NCI-H1092 (cell line): ENCODE results near the gene COL24A1.
"Not testable (repeated sequence)": the region's sequence is repeated elsewhere in the genome, so short reads cannot be mapped to it uniquely, and the experiment has no call there.

ENCODE experiments used
- DNase-seq: peaks from one replicate; lab custom pipeline; 2025; lab: John Stamatoyannopoulos, UW

The COL24A1 gene

GRCh38 chr1:85888921-85889320, 267.7 kb downstream of the COL24A1 start:
- DNase-seq: no peak

DNA sequence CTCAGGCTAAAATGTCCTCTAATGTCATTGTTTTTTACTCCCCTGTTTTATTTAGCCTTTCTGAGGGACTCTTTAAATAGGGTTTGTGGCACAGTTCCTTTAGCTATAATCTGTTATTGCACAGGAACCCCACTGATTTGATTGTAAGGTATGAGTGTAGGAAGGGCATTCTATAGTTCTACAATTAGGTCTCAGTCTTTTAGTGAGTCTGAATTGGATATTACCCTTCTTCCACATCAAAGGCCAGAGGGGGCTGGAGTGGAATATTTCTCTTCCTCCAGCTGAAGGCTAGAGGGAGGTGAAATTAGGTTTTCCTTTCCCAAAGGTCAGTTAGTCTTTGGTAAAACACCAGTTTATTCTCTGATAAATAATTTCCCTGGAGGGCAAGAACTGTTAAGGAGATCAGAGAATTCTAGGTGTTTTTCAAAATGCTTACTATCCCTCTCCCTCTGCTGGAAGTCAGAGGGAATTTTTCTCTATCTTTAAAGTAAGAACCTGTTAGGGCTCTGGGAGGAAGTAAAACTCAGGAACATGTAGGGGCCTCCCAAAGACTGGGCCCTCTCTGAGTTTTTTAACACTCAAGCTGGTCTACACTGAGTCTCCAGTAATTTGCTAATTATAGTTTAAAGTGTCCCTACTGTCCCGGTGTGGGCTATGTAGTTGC, 272.1 kb downstream of the COL24A1 start:
- DNase-seq: no peak

DNA sequence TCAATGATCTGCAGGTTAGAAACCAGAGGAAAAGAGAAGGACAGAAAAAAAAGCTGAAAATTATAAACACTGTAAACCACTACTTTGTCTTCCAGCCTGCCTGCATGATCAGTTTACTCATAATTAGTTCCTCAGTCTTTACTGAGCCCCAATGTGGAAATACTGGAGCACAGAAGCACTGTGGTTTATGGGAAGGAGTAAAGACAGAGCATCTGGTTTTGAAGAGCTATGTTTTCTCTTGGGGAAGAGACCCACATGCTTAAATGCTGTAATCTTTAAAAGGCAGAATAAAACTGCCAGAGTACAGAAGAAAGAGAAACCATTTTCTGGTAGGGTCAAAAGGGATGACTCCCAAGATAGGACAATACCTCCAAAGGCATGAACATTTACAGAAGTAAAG, 289.4 kb downstream of the COL24A1 start:
- DNase-seq: no peak

DNA sequence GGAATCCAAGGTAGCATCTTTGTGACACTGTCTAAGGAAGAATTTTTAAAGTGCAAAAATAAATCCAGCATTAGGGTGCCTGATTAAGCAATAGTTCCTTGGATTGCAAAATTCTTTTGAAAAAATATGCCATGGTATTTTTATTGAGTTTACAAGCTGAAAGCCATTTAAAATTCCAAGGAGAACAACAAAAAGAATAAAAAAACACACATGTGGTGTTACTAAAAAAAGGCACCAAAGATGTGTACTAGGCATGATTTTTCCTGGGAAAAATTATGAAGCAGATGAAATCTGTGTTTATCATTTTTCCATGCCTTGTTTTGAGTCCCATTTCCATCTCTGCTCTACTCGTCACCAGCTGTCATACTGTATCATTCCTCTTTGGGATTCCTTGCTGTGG, 291.4 kb downstream of the COL24A1 start:
- DNase-seq: no peak

DNA sequence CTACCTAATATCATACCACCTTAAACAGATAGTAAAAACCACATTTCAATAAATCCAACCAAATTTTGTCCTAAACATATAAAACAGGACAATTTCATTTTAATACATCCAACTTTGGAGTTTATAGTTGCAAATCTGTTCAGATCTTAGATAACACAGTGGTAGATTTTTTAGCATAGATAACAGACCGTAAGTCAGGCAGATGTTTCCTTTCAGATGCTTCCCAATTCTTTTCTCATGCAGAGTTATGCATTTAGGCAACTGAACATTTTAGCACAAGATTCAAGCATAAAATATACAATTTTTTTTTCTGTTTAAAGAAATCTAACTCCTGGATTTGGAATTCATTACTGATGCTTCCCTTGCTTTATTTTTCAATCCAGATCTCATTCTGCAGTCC, 291.8 kb downstream of the COL24A1 start:
- no peak for DNase-seq

- DNase-seq: not testable (repeated sequence)
Measured at GRCh38 chr1:85863639-85864038, 292.9 kb downstream of the COL24A1 start.

- no peak for DNase-seq
Measured at GRCh38 chr1:85862456-85862855, 294.1 kb downstream of the COL24A1 start.

- DNase-seq: no peak
Measured at GRCh38 chr1:85857991-85858390, 298.6 kb downstream of the COL24A1 start.

DNA sequence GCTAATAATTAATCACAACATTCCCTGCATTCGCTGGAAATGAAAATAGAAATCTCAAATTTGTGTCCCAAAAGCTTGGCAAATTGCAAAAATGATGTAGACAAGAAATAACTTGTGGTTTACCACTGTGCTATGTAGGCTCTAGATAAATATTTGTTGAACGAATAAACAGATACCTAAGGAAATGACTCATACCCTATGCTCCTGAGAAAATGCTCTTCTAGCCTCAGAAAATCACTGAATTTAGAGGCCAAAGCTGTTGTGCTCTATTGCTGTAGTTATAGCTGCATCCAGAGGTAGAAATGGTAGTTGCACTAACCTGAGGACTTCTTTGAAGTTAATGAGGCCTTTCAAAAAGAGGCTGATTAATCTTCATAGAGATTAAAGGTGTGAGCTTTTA, 306.3 kb downstream of the COL24A1 start:
- DNase-seq: no peak

GRCh38 chr1:85849660-85850059, 306.9 kb downstream of the COL24A1 start:
- DNase-seq: no peak

- no peak for DNase-seq
Measured at GRCh38 chr1:85847356-85847755, 309.2 kb downstream of the COL24A1 start.

DNA sequence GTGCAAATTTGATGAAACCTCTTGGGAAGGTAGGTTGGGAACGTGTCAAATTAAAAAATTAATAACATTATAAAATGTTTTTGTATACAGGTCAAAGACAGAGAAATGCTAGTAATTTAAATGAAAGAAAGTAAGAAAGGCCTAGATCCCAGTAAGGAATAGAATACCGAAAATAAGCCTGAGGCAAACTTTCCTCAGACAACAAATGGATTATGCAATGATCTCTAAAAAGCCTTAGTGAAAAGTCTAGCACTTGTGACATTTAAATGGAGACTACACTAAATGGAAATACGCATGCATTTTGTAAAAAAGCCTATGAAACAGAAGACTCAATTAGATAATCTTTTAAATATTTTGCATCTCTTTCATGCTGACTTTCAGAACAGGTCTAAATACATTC, 309.9 kb downstream of the COL24A1 start:
- DNase-seq: no peak

GRCh38 chr1:85839459-85839858, 317.1 kb downstream of the COL24A1 start:
- DNase-seq: no peak

DNA sequence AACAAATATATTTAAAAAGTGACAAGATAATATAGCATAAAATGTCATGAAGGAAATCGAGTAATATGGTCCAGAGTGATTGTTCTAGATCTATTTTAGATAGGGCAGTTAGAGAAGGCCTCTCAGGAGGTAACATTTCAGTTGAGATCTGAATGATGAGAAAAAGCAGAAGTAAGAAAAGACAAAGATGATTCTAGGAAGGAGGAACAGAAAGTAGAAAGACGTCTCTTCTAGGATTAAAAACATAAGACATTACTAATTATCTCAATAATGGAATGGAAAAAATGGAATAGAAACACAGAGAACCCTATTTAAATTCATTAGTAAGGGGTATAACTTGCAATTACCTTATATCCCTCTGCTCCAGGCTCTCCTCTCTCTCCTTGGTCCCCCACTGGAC, 318.3 kb downstream of the COL24A1 start:
- no peak for DNase-seq

DNA sequence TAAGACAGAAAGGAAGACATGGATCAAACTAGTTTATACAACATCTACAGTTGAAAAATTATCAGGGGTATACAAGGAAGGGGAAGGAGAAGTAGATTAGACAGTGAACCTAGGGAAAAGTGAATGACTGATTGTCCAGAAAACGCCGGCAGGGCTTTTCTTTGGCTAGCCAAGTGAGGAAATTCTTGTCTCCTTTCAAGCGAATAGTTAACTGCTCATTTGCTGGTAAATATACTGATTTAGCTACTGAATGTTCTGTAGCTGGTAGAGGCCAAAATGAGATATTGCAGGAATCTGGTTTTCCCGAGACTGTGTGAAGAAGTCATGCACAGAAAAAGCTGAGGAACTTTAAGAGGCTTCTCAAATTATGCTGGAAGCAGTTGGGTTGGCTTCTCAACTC, 319.8 kb downstream of the COL24A1 start:
- DNase-seq: no peak

GRCh38 chr1:85833165-85833564, 323.4 kb downstream of the COL24A1 start:
- not testable (repeated sequence) for DNase-seq

DNA sequence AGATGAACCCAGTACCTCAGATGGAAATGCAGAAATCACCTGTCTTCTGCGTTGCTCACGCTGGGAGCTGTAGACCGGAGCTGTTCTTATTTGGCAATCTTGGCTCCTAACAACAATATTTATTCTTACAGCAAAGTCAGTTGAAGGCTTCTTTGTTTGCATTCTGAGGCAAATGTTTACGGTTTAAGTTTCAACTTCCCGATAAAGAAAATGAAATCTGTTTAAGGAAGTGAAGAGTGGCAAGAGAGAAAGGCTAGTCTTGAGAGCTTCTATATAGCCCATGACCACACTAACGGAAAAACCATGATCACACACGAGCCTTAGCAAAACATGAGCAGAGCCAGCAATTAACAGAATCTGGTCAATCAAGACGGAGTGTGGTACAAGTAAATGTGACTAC, 325.7 kb downstream of the COL24A1 start:
- no peak for DNase-seq

DNA sequence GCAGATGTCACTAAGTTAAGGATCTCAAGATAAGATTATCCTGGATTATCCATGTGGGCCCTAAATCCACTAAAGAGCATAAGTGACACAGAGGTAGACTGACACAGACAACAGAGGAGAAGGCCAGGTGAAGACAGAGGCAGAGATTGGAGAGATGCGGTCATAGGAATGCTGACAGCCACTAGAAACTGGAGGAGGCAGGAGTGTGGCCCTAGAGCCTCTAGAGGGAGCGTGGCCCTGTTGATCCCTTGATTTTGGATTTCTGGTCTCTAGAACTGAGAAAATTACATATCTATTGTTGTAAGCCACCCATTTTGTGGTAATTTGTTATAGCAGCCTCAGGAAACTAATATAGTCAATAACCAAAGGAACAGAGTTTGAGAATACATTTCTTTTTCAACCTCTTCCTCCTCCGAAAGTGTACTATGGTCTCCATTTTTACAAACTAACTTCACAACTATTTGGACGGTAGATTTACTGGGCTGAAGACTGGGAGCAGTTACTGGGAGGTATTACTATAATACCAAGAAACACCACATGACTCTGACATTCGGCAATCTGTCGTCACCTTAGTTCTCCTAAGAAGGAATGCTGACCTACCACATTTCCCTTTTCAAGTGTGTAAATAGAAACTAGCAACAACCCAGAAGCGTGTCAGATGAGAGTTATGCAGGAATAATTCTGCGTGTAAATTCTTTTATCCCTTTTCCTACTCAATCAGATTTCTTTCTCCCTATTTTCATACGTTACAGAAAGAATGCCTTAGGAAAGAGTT, 332.3 kb downstream of the COL24A1 start:
- no peak for DNase-seq

DNA sequence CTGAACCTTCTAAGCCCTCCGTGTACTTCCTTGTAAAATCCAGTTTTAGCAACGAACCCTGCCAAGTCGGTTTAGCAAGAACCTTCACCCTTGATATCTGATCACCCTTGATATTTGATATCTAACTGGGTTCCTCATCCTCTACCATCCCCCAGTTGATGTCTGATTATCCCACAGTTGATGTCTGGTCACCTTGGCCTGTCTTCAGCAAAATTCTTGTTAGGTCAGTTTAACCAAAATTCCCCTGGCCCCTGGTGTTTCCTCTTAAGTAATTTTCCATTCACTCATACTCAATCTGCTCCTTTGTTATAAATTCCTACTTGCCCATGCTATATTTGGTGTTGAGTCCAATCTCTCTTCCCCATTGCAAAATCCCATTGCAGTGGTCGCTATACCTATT, 333.9 kb downstream of the COL24A1 start:
- no peak for DNase-seq

GRCh38 chr1:85818371-85818770, 338.2 kb downstream of the COL24A1 start:
- no peak for DNase-seq

GRCh38 chr1:85816606-85817005, 340.0 kb downstream of the COL24A1 start:
- DNase-seq: no peak

- no peak for DNase-seq
Measured at GRCh38 chr1:85815906-85816305, 340.7 kb downstream of the COL24A1 start.

GRCh38 chr1:85806236-85806965, 350.2 kb downstream of the COL24A1 start:
- DNase-seq: no peak
